SIG-M5 treated with dmso at 0.1 percent for 504 hours (cell line): ENCODE measurements around the gene SNAP25.

Source experiments
- DNase-seq: peaks from one replicate; lab custom pipeline; 2025; ENCODE audit not compliant: unreplicated experiment; lab: John Stamatoyannopoulos, UW

The SNAP25 gene

DNA sequence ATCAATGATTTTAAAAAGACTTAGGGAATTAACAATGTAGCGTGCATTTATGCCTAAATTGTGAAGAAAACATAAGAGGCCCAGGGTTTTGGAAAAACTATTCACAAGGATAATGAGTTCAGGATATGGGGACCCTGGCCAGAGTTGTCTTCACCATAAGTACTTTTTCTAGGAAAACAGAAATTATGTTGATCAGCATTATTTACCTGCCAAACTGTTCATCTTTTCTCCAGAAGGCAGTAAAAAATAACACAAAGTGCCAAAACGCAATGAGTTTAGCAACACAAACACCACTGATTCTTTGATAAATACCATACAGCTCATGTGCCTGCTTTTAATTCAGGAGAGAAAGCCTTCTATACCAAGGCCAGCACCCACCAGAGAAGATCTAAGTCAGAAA, 43.1 kb downstream of the SNAP25 start:
- DNase-seq, result no peak

DNA sequence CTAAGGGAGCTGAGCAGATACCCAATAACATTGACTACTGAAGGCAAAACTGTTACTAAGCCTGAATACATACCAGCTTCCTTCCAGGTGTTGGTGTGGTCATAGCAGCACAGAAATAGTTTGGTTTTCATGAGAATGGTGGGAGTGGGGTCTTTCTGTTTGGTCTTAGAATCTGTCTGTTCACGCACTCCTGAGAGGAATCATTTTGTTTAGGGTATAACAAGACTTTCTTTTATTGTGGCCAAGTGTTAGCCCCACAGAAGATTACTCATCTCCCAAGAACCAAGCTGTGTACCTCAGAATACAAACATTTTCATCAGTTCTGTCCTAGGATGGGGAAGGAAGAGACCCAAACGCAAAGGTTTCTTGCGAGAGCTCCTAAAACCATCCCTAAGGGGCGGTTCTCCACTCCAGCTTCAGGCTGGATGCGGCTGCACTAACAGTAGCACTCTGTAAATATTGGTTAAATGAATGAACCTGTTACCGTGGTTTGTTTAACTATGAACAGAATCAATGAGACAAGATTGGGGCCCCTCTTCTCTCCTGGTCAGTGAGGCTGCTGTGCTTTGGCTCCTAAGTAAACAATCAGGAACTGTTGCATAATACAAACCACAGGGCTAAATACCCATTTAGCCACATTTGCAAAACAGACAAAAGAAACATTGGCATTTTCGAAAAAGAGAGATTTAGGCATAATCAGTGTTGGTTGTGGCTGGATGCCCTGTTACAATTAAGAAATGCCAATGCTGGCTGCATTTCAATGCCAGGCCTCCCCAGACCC, 44.9 kb downstream of the SNAP25 start:
- DNase-seq, result no peak

DNA sequence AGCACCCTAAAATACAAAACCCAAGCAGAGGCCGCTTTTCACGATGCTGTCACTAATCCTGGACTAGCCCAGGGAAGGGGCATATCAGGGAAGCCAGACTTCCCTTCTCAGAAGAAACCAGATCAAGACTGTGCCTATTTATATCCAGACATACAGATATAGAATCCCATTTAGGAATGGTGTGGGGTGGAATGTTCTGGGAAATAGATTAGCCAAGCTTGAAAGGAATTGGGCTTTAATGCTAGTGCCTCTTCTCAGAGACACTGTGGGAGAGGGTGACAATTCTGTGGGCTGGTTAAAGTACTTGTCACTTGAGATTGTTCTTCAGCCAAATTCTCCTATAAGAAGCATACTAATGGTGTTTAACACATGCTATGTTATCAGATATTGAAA, 45.5 kb downstream of the SNAP25 start:
- no peak for DNase-seq

DNA sequence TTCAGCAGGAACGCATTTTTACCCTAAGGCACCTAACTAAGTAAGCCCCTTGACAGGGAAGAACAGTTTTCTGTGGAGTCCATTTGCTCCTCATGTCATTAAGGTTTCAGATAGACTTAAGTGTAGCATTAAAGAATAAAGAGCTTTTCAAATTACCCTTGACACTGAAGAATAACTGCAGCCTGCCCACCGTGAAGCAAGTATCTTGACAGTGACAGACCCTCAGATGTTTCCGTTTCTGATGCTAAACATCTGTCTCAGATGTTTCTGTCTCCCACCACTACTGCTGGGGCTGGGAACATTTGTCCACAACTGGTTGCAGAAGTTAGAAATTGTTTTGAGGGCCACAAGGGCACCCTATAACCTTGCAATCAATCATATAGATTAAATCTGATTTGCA, 50.0 kb downstream of the SNAP25 start:
- no peak for DNase-seq

DNA sequence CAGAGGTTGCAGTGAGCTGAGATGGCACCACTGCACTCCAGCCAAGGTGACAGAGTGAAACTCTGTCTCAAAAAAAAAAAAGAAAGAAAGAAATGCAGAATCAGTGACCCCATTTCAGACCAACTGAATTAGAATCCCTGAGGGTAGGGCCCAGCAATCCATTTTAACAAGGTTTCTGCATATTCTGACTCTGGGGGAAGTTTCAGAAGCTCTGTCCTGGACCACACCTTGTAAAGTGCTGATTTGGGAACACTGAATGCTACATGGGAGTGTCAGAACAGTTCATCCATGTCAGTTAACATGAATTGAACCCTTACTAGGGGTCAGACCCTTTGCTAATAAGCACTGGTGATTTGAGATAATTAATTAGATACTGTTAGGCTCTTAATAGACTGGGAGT, 52.0 kb downstream of the SNAP25 start:
- DNase-seq, result no peak

DNA sequence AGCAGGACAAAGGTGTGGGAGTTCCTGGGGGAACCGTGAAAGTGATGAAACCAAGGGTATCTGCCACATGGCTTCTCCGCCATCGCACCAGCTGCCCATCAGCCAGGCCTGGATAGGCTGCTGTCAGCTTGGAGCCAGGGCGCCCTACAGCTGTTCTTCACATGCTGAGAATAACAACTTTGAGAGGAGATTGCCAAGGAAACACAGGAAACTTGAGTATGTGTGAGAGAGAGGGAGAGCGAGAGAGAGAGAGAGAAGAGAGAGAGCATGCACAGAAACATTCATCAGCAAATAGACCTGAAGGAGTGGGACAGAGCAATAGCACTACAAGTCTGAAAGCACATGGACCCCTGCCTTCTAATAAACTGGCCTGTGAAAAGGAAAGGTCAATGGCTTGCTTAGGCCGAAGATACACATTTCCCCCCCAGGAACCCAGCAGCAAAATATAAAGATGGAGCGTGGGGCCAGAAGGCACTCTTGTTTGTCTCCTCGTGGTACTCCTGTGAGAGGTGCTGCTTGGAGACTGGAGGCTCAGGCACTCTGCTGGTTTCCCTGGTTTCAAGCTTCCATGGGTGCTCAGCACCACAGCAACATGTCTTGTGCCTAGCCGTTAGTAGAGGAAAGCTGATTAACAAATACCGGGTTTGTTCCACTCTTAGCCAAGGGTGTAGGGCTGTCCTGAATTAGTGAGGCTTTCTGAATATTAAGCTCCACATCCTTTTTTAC, 53.0 kb downstream of the SNAP25 start:
- no peak for DNase-seq

DNA sequence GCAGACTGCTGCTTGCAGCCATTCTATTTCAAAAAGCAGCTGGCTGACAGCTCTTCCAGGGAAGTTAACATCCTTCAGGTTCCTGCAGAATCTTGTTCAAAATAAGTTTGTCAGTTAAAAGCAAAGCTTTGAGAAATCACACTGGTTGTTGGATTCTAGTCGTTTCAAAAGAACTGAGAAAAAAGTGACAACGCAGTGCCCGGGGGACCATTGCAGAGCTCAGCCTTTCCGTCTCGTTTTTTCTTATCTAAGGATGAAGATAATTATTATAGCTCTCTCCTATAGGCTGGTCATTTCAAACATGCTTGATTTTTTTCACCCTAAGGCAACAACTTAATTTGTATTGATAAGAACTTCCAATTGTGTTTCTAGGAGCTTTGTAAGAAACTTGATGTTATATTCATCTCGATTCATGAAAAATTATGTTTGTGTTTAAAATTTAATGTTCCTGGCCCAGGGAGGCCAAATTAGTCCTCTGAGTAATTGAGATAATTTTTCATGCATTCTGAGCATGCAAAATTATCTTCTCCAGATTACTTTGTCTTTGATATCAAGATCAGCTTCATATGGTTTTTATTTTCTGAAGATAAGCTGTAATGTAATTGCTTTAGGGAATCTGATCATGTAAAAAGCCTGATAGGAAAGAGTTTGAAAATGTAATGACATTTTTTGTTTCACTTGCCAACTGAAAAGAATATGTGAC, 58.4 kb downstream of the SNAP25 start:
- no peak for DNase-seq

DNA sequence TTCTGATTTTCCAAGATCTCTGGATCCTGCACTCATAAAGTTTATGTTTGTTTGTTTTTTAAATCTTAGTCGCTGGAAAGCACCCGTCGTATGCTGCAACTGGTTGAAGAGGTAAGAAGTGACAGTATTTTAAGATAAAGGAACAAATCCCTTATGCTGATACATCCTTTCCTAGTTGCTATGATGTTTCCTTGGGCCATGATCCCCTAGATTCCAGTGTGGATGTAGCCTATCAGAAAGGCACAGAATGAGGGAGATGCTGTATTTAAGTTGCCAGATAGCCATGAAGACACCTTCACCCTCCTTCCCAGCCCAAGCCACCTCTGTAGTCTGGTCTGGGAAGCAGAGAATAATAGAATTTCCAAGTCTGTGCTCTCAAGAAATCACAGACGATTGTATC, 59.0 kb downstream of the SNAP25 start:
- no peak for DNase-seq

DNA sequence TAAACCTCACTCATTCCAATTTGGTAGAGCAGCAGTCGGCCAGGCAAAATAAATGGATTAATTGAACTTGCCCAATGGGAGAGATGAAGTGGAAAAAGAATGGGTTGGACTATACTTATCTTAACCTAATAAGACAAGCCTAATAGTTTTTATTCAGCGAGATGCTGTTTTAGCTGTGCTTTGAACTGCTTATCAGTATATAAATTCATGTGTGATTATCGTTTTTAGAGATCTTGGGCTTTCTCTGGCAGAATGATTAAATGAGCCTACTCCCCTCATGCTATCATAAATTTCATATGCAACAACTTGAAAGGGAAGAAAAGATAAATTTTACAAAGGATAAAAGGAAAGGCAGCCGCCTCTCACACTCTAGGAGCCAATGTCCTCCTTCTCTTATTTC, 59.8 kb downstream of the SNAP25 start:
- no peak for DNase-seq

DNA sequence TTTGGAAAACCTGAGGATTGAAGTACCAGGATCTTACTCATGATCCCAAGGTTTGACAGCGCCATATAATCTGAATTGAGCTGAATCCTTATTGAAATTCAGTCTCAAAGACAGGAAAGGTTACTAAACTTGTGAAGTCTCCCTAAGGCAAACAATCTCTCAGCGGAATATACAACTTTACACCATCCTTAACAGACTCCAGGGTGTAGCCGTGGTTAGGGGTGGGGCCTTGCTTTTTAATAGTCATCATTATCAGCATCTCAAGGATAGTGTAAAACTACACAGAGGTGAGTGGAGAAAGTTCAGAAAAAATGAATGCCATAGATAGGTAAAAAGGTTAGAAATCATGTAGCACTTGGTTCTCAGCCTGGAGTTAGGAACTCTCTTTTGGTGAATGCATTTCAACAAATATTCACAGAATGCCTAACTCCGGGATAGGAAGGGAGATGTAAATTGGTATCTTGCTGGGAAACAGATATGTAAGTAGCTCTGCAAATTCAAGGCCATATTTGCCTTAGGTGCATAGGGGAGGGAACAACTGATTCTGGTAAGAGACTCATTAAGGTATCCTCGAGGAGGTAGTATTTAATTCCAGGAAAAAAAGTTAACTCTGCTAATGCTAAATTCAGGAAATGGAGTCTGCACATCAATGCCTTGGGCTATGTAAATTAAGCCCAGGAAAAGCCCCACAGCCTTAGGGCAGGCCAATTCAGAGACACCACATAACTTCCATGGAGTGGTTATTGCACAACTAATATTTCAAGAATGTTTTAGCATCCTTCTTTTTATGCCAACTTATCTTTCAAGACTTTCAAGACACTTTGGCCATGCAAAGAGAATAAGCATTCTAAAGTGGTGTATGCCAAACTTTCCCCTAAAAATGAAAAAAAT, 61.6 kb downstream of the SNAP25 start:
- DNase-seq, result no peak

DNA sequence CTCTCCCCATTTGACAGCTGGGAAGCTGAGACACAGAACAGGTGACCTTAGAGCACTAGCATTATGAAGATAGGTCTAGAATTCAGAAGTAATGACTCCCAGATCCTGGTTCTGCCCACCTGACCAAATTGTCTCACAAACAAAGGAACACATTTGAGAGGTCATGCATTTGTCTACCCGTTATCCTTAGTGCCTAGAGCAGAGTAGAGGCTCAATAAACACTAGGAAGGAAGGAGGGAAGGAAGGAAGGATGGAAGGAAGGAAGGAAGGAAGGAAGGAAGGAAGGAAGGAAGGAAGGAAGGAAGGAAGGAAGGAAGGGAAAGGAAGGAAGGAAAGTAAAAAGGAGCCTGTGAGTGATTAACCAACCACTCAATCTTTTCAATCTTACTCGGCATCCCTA, 63.3 kb downstream of the SNAP25 start:
- DNase-seq, result no peak

DNA sequence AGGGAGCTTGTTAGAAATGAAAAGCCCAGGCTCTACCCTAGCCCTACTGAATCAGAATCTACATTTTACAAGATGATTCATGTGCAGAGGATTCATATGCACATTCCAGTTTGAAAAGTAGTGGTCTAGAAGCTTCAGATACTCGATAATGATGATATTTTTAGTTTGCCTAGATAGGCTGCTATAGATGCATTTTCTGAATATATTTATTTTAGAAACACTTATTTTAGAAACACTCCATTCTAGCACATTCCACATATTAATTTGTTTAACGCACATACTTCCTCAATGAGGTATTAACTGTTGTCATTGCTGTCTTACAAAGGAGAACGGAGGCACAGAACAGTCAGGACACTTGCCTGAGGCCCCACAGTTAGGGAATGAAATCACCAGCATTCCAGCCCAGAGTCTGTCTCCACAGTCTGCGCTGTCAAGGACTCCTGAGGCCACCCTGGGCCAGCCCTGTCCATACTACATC, 64.4 kb downstream of the SNAP25 start:
- DNase-seq, result no peak

DNA sequence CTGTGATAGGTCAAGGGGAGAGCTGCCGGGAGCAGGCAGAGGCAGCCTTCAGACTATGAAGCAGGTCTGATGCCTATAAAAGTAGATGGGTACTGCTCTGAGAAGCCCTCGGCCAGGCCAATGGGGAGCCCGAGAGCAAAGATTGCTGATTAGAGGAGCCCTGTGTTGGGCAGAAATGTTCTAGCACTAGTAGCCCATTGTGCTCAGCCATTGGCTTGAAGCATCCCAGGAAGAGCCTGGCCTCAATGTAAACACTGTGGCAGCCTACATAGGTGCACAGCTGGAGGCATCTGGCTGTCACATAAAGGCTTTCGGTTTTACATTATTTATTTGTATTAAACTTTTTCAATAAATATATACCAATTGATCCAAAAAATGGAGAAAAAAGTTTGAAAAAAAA, 67.7 kb downstream of the SNAP25 start:
- DNase-seq, result no peak

DNA sequence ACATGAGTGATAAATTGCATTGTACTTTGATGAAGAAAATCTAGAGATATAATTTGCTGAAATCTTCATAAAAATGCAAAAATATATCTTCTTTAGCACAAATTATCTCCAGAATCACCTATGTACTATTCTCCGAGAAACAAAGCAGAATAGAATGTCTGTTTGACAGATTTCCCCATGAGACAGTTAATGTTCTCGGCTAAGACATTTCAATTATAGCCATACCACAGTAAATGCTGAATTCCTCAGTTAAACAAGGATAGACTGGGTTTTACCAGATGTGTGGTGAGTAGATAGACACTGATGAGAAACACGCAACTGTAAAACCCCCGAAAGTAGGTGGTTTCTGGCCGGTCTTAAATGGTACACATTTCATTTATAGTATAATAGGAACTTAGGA, 69.8 kb downstream of the SNAP25 start:
- no peak for DNase-seq

DNA sequence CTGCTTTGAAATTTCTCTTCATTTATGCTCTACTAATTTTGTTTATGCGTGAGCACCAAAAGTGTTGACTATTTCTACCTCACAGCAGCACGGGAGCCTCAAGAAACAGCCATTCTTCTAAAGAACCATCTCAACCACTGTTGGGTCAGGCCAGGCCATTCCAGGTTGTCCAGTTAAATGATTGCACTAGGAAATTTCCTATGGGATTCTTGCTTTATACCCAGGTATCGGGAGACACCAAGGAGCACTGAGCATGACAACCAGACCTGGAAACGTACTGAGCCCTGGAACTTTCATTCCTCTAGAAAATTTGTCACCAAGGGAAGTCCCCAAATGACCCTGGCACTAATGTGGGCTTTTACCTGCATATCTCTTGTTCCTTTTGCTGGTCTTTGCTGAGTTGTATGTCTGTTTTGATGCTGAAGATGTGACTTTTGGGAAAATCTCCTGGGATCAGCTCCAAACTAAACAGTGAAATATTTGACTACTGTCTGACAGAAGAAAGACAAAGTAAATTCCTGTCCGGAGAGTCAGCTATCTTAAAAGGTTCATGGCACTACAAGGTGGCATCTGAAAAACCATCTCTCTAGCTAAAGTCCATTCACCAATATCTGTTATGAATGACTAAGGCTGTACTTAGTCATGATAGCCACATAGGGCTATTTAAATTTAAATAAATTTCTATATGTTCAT, 70.5 kb downstream of the SNAP25 start:
- no peak for DNase-seq

DNA sequence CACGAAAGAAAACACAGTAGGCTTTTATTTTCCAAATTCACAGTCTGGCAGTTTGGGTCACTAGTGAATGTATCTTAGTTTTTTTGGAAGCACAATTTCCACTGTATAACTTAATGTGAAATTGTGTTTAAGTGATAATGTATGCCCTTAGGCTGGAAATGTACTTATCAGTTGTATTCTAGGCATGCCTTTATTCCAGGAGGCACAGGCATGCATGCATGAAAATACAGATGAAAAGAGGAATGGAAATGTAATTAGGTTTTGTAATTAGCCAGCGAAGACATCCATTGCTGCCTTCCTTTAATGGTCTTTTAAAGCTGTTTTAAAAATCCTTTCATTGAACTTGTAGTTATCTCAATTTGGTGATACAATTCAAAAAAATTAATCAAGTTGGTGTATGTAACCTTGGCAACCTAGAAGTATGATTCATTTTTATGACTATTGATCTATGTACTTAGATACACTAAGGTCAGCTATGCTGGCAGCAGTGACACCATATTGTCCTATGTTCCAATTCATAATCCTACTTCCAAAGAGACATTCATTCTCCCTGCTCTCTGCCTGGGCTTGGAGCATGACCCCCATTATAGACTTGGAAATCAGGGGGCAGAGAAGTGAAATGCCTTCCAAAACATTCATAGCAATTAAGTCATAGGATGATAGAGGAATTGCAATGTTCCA, 73.1 kb downstream of the SNAP25 start:
- DNase-seq, result no peak

DNA sequence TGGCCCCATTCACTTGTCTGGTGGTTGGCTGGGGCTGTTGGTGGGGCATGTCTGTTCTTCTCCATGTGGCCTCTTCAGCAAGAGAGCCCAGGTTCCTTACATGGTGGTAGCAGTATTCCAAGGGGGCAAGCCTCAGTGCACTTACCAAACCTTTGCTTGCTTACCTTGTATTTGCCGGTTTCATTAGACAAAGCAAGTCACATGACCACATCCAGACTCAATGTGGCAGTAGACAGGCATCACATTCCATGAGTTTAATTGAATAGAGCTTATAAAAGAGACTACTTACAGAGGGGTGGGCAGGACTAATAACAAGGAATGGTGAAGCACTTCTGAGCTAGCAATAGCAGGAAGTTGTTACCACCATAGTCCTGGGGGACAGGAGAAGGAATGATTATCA, 78.6 kb downstream of the SNAP25 start:
- DNase-seq, result no peak

DNA sequence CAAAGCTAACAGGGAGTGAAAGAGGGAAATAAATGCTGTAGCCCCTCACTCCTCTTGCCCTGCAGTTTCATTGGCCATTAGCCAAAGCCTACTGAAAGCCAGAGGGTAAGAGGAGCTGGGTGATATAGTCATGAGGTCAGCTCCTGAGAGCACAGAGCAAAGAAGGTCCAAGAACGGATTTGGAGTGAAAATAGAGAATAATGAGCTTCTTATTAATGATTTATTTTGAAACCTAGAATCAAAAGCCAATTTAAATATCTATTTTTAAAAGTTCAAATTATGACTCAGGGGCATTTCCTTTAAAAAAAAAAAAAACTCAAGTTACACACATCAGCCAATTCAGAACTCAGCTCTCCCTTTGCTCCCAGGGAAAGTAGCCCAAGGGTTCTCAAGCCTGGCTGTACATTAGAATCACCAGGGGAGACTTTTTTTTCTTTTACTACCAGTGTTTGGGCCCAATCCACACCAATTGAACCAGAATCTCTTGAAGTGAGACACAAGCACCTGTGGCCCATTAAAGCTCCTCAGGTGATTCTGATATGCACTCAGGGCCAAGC, 79.1 kb downstream of the SNAP25 start:
- no peak for DNase-seq

DNA sequence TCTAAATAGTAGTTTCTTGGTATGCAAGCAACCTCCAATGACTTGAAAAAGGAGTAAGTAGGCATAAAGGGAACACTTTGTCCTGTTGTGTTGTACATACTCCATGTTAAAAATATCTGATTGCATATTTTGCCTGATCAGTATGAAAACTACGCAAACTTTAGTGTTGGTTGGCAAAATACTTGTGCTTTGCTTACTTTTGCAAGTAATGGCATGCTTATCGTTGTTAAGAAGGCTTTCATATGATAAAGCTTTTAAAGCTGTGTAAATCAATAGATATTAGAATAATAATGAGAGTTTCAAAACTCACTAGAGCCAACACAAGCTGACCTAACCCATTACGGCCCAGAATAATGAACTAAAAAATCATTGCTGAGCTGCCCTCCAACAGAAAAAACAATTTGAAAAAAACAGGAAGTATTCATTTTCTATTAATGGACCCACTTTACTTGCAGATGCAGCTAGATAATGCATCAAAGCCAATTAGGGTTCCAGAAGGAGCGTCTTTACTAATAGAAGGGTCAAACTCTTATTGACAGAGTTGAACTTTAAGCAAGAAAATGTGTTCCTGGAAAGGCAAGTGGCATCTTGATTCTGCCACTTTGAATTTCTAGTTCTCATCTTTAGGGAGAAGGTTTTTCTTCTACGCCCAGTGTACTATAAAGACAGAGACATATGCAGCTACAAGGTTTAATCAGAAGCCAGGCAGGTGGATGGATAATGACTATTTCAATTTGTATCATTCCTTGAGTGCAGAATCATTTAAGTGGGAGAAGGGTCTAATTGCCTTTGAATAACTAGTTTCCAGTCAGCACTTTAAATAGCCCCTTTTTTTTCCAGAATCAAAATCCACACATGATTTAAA, 82.2 kb downstream of the SNAP25 start:
- DNase-seq, result no peak
